NCI-H82 (cell line): ENCODE measurements around the gene WDR36.
A peak's percentile ranks its signal among the peaks of the same experiment; 100 is the strongest.

ENCODE experiments used
- DNase-seq: peaks from one replicate; lab custom pipeline; 2025; lab: John Stamatoyannopoulos, UW

WDR36 gene

GRCh38 chr5:111092062-111092853, at the start of gene WDR36:
WDR36 (plus strand) TSS chr5:111092348; CDS start chr5:111092457, 109 bp downstream.
- DNase-seq: peak; percentile 93

- DNase-seq: no peak
These were observed 48.2 kb upstream of the WDR36 start for GRCh38 chr5:111043712-111044506.

- no peak for DNase-seq
These were observed 34.1 kb upstream of the WDR36 start for GRCh38 chr5:111058064-111058463.

GRCh38 chr5:111060169-111060568, 32.0 kb upstream of the WDR36 start:
- DNase-seq: no peak

GRCh38 chr5:111061618-111062017, 30.5 kb upstream of the WDR36 start:
- DNase-seq: no peak

DNA sequence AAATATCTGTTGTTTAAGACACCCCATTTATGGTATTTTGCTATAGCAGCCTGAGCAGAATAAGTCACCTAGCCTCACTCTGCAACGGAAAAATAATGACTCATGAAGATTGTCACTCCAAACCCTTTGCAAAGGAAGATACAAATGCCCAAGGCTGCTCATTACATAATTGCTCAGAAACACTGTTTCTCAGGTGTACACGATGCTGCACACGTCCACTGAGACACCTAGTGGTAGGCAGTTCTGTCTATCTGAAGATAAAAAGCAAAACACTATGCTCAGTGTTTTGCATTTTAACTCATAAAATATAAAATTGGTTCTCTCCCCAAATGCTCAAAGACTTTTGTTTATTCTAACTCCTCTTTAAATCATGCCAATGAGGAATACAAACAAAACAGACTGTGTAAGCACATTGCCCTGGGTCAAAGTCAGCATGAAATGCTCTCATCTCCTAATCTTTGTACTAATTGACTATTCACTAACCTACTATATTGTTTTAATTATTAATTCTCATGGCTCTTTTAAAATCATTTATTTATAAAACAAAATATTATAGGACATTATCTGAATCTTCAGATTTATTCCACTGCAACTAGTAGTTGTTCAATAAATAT, 28.3 kb upstream of the WDR36 start:
- peak; percentile 35 for DNase-seq

DNA sequence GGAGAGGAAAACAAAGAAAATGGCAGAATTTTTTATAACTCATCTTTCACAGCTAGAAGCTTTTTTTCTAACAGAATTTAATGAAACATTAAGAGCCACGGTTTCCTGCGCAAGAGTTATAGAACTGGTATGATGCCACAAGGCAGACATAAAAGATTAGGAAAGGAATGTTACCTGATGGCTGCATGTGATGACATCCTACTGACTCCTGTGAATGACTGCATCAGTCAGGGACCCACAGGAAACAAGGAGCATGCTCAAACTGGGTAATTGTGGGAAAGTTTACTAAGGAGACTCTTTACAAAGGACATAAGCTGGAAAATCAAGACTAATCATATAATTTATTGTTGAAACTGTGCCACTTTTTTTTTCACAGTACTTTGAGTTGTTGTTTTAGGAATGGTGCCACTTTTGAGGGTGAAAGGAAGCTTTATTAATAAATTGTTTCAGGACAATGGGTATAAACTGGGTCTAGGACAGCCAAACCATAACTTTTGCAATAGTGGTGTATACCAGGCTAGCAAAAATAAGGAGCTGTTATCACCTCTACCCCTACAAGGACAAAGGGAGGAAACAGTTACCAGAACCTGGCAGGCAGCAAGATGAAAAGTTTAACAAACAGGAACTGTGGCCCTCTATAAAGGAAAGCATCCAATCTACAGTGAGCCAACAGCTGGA, 25.7 kb upstream of the WDR36 start:
- no peak for DNase-seq

- DNase-seq: no peak
These were observed 23.9 kb upstream of the WDR36 start for GRCh38 chr5:111068213-111068612.

- peak; percentile 4 for DNase-seq
These were observed 22.3 kb upstream of the WDR36 start for GRCh38 chr5:111069839-111070238.

DNA sequence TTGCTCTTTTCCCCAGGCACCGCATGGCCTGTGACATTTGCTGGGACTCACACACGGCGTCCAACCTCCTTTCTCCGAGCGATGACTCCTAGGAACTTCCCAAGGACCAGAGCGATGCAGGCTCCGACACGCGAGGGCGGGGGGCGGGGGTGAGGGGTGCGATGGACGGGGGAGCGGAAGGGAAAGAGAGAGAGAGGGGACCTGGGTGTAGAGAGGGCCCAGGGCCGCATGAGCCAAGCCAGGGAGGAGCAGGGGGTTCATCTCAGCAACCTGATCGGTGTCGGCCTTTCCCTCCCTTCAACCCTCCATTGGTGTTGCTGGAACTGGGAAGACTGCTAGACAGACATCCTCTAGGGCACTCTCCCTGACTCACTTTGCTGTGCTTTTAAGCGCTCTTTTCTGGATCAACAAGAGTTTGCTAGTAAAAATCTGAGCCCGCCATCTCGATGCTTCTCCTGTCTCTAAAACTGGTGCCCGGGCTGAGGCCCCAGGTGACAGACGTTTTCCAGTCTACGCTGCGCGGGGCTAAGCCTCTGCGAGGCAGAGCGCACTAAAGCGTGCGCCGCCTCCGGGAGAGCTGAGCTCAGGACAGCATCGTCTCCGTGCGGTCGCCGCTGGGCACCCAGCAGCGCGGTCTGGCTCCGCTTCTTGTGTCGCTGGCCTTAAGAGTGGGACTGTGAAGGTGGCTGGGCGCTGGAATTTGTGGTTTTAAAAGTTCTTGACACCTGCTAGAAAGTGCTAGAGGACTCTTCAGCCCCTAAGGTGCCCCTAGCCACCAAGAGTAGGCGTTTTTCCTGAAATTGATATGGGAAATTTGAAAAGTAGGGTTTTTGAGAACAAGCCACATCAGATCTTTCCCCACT, 21.6 kb upstream of the WDR36 start:
- no peak for DNase-seq

DNA sequence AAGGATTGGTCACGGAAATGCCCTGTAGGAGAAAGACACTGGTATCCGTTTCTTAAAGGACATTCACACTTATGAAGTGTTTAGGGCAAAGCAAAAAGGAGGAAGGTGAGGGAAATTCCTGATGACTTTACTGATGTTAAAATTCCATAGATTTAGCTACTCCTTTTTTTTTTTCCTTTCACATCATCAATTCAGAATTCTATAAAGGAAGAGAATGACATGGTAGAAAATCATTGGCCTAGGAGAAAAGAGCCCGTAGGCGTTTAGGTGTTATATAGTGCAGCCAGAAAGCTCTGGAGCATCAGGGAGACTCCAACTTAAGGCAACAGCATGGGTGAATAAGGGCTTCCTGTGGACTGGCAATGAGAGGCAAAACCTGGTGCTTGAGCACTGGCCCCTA, 20.7 kb upstream of the WDR36 start, which contains the start of gene TSLP:
Gene TSLP, plus strand, starts transcription at position 301 of the 400 bp plus-strand sequence. CDS start 178 bp downstream, outside the sequence.
- DNase-seq: no peak

GRCh38 chr5:111072949-111073682, 19.0 kb upstream of the WDR36 start:
- DNase-seq: peak; percentile 77

DNA sequence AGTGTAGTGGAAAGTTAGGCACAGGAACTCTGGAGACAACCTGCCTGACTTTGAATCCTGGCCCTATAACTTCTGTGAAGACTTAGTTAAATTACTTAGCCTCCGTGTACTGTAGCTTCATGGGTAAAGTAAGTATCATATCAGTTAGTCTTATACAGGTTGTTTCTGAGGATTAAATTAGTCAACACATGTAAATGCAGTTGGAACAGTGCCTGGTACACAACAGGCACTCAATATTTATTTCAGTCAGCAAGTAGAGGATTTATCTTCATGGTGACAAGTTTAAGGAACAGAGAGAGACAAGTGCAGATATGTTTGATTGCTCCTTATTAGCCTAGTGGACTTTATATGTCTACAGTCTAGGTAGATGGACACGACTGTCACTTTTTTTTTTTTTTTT, 17.9 kb upstream of the WDR36 start:
- no peak for DNase-seq

DNA sequence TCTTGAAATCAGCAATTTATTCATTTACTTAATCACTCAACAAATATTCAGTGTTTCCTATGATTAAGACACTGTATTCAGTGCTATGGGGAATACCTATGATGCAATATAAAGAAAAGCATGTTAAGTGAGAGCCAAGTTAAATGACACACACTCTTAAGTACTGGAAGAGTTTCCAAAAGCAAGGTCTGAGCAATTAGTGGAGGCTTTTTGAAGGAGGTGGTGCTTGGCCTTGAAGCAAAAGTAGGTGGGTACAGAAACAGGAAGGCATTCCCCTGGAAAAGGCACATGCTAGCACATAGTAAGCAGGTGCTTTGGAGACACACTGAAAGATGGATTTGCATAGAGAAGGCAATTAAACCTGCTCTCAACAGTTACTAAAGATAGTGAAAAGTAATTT, 16.6 kb upstream of the WDR36 start:
- DNase-seq: no peak

DNA sequence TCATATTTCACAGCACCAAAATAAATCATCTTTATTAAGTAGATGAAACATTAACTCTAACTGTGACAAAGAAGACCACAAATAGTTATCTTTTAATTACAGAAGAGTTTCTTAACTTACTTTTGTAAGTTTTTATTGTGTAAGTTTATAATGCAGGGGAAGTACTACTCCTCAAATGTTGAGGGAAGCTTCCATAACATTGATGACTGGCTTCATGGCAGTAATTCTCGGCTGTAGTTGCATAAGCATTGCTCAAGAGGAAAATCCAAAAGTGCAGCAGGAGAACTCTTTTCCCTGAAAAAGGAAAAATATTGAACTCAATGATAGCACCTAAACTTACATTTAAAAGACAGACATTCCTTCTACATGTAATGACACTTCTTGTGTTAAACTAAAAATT, 16.1 kb upstream of the WDR36 start:
- DNase-seq: no peak

DNA sequence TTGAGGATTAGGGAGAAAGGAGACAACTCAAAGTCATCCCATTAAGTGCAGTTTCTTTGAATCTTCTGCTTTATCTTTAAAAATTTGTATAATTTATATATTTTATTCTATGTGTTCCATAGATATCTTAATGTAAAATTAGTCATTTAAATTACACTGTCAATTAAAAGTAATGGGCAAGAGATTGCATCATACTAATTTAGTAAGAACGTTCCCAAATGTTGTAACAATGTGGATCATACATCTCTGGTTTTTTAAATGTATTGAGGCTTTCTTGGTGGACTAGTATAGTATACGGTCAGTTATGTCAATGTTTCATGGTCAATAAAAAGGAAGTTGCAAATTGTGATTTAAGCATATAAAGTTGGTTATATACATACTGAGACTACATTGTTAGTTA, 14.5 kb upstream of the WDR36 start:
- no peak for DNase-seq

GRCh38 chr5:111079846-111080245, 12.3 kb upstream of the WDR36 start:
- no peak for DNase-seq

GRCh38 chr5:111083323-111083722, 8.8 kb upstream of the WDR36 start:
- DNase-seq: no peak

DNA sequence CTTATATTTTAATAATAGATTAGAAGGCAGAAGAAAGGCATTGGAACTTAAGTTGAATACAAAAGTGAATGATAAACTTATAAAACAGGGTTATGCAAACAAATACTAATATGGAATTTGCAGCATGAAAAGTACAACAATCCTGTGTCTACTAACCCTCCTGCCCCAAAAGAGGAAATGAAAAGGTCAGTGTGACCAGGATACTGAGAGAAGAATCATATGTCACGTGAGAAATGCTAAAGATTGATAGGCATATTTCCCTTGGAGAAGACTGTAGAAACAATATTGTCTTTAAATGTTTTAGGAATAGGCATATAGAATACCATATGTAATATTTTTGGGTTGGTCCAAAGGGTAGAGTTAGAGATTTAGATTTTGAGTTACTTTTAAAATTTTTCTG, 3.8 kb downstream of the WDR36 start:
- DNase-seq: no peak

DNA sequence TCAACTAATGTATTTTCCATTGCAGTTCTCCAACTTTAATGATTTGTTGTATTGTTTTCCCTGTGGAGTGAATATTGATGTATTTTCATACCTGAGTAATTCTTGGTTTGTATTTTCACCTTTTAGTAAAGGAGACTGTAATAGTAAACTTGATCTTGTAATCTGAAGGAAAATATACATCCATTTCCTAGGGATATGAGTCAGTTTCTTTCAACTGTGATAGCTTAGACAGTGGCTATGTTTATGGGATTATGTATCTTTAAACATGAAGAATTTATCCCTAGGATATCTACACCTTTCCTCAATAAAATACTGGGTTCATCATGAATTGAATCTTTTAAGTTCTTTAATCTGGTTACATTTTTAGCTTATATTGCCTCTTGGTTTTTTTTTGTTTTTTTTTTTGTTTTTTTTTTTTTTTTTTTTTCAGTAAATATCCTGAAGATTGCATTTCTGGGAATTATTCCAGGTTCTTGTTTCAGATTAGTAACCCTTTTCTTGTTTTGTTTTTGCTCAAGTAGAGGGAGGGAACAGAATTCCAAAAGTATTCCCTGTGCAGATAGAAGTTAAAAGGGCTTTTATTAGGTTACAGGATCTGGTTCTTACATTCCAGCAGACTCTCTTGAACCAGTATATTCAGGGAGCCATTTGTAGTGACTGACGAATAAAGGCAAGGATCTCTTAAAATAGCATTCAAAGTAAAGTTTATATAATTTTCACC, 7.1 kb downstream of the WDR36 start:
- DNase-seq: no peak
